ENCODE results near the gene TMEM184B.
A peak's percentile ranks its signal among the peaks of the same experiment; 100 is the strongest.

The TMEM184B gene

DNA sequence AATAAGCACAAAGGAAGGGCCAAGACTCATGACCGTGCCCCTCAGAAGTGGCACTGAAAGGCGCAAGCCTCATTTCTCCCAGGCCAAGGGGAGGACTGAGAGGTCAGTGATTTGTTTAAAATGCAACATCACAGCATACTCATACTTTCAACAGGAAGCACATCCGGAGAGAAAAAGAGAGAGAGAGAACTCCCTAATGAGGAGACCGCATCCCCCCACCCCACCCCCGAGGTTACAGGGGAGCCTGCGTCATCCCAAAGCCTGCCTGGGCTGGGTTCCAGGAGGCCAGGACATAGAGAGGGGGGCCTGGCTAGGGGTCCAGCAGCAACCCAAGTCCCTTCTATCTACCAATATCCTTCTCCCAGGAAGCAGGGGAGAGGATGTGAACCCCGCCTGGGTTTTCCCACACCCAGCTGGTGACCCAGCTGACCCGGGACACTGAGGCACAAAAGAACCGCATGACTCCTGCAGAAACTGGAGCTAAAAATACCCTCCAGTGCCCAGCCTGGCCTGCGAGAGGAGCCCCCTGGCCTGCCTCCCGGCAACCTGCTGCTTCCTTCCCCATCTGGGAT lies 40.7 kb upstream of the TMEM184B start:
- H3K4me3 ChIP-seq (ENCODE audit: low read length), result peak overlapping the region; percentile 23; the same call in 1 of the 2 replicates
- TF ChIP-seq ZNF274 (IDR thresholded peaks at IDR 0.05; ENCODE audit: low read depth, low read length), result no peak

DNA sequence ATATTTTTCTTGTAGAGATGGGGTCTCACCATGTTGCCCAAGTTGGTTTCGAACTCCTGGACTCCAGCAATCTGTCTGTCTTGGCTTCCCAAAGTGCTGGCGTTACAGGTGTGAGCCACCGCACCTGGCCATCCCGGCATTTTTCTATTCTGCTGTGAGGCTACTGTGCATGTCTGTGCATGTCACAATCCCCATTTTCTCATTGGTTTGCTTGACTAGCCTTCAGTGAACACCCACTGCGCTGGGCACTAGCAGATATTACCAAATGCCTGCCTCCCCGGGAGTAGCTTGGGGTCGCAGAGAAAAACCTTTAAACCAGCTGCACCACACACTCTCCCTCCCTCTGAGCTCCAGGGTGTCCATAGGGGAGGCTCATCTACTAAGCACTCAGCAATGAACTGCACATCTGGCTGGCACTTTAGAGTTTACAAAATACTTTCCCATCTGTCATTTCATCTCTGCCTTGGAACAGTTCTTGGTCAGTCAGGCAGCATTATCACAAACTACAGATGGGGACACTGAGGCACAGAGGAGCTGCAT lies 39.5 kb upstream of the TMEM184B start:
- no peak overlapping the region for H3K4me3 ChIP-seq (ENCODE audit: low read length)
- TF ChIP-seq ZNF274 (IDR thresholded peaks at IDR 0.05; ENCODE audit: low read depth, low read length), result no peak

DNA sequence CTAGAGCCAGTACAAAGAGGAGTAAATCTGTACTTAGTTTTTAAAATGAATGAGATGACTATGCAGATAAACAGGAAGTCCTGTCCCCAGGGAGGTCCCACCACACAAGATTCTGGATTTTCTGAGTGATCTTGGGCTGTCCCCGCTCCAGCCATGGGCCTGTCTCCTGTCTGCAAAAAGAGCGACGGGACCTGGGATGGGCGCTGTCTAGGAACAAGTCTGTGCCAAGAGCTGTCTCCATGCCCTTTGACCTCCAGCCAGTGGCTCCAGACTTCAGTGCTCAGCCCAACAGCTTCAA lies 38.5 kb upstream of the TMEM184B start:
- TF ChIP-seq ZNF274 (IDR thresholded peaks at IDR 0.05; ENCODE audit: low read depth, low read length), result no peak
- no peak overlapping the region for H3K4me3 ChIP-seq (ENCODE audit: low read length)

DNA sequence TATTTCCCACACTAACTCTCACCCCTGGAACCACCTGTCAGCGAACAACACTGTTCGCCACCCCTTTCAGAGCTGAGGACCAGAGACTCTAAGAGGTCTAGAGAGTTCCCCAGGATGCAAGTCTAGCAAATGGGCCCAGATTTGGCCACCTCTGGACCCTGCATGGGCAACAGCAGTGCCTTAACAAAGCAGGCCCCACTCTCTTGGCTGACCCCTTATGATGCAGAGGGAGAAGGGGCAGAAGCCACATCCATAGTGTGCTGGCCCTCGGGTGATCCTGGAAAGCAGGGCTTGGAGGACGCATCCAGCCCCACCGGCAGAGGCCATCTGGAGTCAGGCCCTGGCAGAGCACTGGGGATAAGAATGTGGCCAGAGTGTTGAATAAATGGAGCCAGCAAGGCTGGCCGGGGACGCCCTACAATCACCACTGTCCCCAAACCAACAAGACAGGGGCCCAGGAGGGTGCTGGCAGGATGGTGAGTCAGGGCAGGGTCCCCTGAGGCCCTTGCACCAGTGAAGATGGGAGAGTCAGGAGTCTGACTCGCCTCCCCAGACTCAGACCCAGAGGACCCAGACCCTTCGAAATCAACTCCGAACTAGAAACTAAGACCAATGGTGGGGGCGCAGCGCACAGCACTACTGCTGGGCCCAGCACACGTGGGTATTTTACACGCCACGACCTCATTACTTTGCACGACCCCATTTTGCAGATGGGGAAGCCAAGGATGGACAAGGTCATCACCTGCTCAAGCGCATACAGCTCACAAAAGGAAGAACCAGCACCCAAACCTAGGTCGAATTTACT lies 37.9 kb upstream of the TMEM184B start:
- H3K4me3 ChIP-seq (ENCODE audit: low read length), result no peak overlapping the region
- no peak for TF ChIP-seq ZNF274 (IDR thresholded peaks at IDR 0.05; ENCODE audit: low read depth, low read length)

DNA sequence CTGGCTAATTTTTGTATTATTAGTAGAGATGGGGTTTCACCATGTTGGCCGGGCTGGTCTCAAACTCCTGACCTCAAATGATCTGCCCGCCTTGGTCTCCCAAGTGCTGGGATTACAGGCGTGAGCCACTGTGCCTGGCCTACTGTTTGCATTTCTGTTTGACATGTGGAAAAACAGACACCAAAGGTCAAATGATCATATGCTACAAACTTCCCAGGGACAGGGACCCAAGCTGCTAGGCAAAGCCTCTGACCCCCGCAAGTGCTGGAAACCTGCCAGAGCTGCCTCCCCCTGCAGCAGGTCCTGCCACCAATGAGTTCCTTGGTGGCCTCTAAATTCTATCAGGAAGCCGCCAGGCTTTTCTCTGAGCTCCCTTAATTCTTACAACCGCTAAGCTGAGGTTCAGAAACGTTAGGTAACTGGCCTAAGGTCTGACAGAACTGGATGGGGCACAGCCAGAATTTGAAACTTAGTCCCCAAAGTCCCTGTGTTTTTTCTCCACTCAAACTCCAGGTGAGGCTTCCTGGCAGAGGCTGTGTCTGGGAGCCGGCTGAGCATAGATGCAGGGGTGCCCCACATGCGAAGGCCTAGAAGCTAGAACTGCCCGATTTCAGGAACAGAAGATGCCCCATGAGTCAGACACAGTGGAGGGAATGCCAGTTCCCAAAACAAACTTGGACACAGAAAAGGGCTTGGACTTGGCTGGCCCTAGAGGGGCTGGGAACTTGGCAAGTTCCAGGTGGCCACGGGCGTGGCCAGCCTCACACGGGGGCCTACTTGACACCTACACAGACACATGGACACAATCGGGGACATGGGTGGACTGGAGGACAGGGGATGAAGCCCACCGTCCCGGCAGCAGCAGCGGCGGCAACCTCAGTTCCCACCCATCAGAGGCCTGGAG lies 37.1 kb upstream of the TMEM184B start:
- H3K4me3 ChIP-seq (ENCODE audit: low read length), result no peak overlapping the region
- no peak for TF ChIP-seq ZNF274 (IDR thresholded peaks at IDR 0.05; ENCODE audit: low read depth, low read length)

DNA sequence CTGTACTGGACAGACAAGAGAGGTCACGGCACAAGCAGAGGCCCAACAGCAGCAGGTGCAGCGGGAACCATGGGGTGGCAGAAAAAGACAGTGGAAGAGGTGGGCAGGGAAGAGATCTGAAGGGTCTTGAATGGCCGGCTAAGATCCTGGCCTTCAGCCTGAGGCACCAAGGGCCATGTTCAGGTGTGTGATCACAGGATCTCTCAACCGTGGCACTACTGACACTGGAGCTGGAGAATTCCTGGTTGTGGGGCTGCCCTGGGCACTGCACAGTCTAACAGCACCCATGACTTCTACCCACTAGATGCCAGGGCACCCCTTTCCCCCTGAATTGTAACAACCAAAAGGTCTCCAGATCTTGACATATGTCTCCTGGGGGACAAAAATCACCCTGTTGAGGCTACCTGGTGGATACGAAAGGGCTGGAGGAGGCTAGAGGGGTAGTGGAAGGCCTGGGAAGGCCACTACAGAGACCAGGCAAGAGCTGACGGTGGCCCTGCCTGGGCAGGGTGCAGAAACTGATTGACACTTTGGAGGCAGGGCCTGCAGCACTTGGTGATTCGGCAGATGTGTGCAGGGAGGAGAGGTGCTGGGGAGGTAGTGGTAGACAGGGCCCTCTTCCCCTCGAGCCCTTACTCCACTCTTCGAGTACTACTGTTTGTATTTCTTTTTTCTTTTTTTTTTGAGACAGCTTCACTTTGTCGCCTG lies 36.1 kb upstream of the TMEM184B start:
- TF ChIP-seq ZNF274 (IDR thresholded peaks at IDR 0.05; ENCODE audit: low read depth, low read length), result no peak
- no peak overlapping the region for H3K4me3 ChIP-seq (ENCODE audit: low read length)

DNA sequence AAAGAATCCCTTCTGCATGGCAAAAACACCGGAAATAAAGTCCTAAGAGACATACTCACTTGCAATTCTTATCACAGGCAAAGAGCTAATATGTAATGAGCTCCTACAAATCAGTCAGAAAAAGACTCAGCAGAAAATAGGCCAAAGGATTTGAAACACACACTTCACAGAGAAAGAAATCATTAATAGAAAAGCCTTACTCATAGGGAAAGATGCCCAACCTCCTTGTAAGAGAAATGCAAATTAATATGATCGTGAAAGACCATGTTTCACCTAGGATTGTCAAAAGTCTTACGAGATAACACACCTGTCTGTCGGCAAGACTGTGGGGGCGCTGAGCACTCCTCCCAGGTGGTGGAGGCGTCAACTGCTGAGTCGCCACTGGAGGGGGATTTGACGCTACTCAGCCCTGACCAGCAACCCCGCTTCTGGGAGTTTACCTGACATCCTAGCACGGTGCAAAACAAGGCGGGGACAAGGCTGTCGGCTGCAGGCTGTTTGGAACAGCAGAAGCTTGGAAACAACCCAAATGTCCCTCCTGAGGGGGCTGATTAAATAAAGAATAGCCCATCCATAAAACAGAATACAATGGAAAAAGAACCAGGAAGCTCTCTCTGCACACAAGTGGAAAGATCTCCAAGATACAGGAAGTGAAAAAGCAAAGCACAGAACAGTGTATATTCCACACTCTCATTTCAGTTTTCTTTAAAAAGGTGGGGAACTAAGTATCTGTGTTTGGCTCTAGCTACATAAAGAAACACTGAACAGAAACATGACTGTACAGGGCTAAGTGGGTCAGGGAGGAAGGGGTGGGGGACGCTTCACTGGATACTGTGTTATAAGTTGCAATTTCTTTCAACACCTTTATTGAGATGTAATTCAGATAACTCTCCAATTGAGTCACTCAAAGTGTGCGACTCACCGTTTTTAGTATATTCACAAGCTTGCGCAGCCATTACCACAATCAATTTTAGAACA lies 33.0 kb upstream of the TMEM184B start:
- TF ChIP-seq ZNF274 (IDR thresholded peaks at IDR 0.05; ENCODE audit: low read depth, low read length), result no peak
- H3K4me3 ChIP-seq (ENCODE audit: low read length), result peak overlapping the region; percentile 13; the same call in 1 of the 2 replicates

DNA sequence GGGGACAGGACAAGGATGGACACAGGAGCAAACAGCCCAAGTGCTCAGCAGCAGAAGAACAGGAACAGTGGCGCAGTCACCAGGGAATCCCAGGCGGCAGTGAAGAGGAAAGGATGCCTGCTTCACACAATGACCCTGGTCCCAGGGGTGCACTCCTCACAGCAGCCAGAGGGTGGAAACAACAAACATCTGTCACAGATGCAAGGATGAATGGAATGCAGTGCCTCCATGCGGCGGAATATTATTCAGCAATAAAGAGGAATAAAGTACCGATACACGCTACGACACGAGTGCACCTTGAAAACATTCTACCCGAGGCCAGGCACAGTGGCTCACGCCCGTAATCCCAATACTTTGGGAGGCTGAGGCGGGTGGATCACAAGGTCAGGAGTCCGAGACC lies 31.7 kb upstream of the TMEM184B start:
- no peak overlapping the region; the same call in 1 of the 2 replicates for H3K4me3 ChIP-seq (ENCODE audit: low read length)
- TF ChIP-seq ZNF274 (IDR thresholded peaks at IDR 0.05; ENCODE audit: low read depth, low read length), result no peak

DNA sequence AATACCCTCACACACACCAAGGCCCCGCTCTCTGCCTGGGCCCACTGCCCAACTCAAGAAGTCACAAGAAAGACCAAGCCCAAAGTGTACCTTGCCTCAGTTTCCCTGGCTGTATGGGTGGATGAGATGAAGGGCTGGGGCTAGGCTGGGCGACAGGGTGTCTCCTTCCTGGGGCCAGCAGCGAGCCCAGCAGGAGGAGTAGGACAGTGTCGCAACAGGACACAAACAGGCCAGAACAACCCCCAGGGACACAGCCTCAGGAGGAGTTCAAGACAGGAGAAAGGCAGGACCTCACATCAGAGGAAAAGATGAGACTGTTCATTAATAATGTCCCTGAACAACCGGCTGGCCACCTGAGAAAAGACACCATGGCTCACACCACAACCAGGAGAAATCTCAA lies 31.2 kb upstream of the TMEM184B start:
- TF ChIP-seq ZNF274 (IDR thresholded peaks at IDR 0.05; ENCODE audit: low read depth, low read length), result no peak
- H3K4me3 ChIP-seq (ENCODE audit: low read length), result no peak overlapping the region

DNA sequence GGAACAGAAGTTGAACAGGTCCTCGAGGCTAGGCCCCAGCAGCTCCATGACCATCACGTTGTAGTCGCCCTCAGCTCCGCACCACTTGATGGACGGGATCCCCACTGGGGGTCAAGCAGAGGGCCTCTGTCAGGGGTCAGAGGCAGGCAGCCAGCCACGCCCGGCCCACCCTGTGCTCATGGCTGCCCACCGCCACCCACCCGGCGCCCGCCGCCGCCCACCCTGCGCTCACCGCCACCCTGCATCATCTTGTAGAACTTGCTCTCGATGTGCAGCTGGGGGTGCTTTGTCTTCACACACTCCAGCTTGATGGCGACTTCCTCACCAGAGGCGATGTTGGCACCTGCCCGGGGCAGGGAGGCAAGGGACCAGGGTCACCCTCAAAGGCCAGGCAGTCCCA lies 30.1 kb upstream of the TMEM184B start:
- TF ChIP-seq ZNF274 (IDR thresholded peaks at IDR 0.05; ENCODE audit: low read depth, low read length), result no peak
- no peak overlapping the region for H3K4me3 ChIP-seq (ENCODE audit: low read length)

DNA sequence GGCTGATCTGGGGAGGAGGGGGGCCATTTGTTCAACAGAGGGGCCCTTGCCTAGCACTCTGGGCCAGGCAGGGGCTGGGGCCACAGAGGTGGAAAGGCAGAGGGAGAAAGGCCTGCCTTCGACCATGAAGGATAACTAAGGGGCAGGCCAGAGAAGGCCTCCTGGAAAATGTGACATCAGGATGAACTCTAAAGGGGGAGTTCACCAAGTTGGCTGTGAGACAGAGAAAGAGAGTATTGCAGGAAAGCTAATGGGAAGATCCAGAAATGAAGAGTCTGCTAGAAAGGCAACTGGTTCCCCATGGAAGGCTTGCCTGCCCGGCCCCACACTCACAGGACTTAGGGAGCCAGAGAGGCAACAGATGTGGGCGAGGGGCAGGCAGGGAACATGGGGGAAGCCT lies 28.1 kb upstream of the TMEM184B start:
- no peak for TF ChIP-seq ZNF274 (IDR thresholded peaks at IDR 0.05; ENCODE audit: low read depth, low read length)
- no peak overlapping the region for H3K4me3 ChIP-seq (ENCODE audit: low read length)

DNA sequence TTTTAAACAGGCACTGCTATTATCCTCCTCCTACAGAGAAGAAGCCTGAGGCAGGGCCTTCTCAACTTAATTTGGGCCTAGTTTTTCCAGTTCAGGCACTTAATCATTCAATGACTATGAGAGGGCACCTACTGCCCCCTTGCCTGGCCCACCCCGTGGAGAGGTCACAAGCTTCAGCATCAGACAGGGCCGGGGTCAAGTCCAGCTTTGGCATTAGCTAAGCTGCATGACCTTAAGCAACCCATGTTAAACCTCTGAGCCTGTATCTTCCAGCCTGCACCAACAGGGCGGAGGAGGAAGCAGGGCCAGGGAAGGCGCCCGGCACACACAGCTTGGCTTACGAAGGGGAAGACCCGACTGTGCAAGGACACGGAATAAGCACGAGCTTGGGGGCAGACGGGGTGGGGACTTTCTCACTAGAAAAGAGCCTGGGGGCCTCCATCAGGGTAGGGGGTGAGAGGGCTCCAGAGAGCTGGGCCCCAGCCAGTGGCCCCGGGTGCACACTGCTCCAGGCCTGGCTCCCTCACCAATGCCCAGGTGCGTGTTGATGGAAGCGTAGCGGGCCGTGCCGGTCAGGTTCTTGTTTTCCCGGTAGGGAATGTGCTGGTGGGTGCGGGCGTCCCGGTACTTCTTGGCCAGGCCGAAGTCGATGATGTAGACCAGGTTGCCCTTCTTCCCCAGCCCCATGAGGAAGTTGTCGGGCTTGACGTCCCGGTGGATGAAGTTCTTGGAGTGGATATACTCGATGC lies 27.6 kb upstream of the TMEM184B start:
- no peak overlapping the region for H3K4me3 ChIP-seq (ENCODE audit: low read length)
- no peak for TF ChIP-seq ZNF274 (IDR thresholded peaks at IDR 0.05; ENCODE audit: low read depth, low read length)
